Activated naive CD8-positive, alpha-beta T cell treated with anti-CD3 and anti-CD28 coated beads, Interleukin-2, amount 50 U/mL, for 16 hours (primary cell): ENCODE results near the gene ANKH.

Source experiments
- DNase-seq: peaks from one replicate; pipeline ENCODE4 v3.0.0-alpha.2; 2020; ENCODE audit warnings: low read depth, low spot score

ANKH gene

DNA sequence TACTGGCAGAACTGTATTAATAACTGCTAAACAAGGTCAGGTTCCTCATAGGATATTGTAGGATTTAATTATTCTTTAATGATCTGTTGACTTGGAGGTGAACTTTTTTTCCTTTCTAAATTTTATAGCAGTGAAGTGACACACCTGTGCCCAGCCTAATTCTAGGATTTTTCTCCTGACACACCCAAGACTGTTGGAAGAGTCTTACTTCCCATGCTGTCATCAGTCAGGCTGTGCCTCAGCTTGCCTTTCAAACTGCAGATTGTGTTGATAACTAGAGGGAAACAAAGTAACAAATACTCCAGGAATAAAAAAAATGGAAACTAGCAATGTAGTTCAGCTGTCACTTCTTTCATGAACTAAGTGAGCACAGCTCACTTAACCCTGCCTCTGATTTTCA is 185.1 kb downstream of the ANKH start:
- no peak for DNase-seq

DNA sequence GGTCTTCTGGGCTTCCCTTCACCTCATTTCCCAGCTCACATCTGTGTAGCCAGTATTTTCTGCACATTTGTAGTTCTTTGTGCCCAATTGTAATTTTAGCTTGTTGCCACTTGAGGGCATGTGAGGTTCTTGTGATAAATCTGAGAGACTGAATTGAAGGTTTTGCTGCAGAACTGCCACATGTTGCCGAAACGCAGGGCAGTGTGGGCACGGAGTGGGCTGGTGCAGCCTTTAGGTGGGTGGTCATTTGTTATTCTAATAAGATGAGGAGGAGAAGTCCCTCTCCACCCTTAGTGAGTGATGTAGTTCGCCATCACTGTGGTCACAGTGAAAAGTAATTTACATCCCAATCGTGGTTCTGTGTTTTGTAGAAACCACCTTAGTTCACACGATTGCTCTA is 185.8 kb downstream of the ANKH start:
- no peak for DNase-seq

DNA sequence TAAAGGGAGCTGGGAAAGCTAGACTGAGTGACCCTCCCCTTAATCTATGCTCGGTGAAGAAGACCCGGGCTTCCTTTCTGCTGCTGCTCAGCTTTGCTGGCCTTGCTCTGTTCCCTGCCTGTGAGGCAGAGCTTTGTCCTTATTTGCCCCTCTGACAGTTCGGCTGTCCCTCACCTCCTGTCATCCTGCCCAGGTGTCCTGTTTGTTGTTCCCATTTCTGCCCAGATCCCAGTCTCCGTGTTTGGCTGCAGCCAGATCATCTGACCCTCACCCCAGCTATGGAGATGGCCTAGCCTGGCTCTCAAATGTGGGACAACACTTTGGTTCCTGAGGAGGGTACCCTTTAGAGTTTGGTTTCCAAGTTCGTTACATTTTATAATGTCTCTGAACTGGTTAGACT is 186.8 kb downstream of the ANKH start:
- no peak for DNase-seq

DNA sequence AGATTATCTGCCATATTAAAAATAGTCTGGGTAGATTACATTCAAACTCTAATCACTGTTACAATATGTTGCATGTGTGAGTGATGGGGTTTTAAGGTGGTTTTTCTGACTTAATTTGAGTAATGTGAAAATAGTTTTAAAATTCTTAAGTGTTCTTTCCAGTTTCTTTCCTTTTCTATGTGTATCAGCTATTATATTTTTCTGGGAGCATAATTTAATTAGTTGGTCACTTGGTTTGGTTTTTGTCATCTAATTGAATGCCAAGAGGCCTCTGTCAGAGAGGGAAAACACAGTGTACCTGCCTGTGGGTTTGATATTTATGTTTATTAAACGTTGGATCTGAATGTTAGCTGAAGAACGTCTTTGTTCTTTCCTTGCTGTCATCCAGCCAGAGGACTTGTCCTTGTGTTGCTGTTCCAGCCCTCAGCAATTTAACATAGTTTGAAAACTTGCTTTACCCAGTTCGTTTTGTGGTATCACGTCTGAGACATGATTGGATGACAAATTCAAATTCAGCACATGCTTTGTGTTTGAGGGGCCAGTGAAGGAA is 187.6 kb downstream of the ANKH start:
- DNase-seq: no peak

GRCh38 chr5:14681236-14681752 is 190.3 kb downstream of the ANKH start:
- no peak for DNase-seq

DNA sequence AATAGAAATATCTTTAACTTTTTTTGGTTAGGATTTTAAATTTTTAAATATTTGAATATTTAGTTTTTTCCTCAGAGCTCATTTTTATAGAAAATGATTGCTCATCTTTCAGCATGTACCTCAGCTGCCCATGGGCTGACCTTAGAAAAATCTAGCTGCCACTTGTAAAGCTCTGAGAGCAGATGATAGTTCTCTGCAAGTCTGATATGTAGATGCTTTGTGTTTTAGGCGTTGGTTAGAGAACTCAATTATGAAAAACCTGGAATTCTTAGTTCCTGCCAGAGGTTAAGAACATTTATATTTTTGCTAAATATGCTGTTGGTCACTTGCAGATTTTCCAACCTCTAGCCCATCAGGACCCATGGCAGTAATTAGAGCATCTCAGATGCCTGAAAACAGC is 192.0 kb downstream of the ANKH start:
- DNase-seq: no peak

DNA sequence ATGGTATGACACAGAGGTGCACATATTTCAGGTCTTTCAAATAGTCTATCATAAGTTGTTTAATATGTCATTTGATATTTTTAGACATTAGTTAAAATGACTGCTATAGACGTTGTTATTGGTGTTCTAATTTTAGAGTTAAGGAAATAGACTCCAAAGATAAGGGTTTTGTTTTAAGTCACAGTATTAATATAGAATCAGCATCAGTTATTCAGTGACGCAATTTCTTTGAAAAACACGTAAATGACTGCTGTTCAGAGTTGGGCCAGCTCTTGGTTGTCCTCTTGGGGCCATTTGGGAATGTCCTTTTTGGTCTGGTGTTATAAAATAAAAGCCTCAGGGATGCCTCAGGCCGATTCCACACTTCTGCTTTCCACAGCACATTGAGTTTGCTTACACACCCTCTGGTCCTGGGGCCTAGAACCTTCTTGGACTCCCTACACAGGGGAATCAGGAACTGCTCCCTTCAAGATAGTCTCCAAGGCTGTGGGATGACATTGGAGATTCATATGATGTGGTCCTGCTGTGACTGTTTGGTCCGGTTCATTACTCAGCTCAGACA is 192.7 kb downstream of the ANKH start:
- no peak for DNase-seq

DNA sequence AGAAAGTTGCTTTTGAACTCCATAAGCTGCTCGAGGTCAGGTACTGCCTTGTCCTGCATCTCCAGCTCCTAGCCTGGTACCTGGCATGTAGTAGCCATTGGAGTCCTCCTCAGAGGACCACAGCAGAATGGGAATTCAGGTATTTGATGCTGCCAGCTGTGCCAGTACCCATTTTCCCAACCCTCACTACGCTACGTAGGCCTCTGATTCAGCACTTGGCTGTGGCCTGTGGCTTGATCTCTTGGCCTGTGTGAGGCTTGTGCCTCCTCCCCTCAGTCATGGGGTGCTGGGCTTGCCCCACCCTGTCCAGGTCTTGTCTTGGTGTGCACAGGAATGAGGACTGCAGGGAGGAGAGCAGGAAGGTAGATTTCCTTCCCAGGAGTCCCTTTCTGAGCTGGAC is 195.3 kb downstream of the ANKH start:
- no peak for DNase-seq

- no peak for DNase-seq
These were observed 195.7 kb downstream of the ANKH start for GRCh38 chr5:14675865-14676300.

- no peak for DNase-seq
These were observed 196.4 kb downstream of the ANKH start for GRCh38 chr5:14674983-14675854.

DNA sequence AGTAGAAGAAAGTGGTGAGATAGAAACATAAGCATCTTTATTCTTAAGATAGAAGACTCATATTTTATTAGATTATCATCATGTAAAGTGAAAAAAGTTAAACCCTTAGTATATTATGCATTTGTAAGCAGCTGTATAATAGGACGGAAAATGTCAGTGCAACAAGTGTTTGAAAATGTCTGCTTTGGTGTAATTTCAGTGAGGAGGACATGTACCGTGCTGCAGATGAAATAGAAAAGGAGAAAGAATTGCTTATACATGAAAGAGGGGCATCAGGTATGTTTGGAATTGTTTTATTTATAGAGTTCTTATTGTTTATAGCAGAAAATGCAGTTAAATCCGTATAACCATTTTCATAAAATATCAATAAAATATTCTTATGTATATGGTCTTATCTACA is 198.1 kb downstream of the ANKH start:
- no peak for DNase-seq

GRCh38 chr5:14672484-14673394 is 198.8 kb downstream of the ANKH start:
- DNase-seq: no peak

DNA sequence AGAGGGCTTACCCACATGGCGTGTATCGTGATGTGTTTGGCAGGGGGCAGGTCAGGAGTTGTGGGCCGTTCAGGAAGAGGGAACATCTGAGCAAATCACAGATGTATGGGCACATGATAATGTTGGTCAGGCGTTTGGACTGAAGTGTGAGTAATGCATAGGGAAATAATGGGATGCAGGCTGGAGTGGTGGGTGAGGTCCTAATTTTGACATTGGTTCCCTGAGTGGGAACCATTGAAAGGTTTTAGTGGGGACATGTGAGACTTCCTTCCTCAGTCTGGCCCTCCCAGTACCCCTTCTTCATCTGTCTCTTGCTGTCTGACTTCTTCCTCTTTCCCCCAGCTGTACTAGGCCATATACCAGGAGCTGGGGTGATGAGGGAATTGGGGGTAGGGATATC is 199.5 kb downstream of the ANKH start:
- no peak for DNase-seq

- DNase-seq: no peak
These were observed 200.2 kb downstream of the ANKH start for GRCh38 chr5:14671414-14671813.

DNA sequence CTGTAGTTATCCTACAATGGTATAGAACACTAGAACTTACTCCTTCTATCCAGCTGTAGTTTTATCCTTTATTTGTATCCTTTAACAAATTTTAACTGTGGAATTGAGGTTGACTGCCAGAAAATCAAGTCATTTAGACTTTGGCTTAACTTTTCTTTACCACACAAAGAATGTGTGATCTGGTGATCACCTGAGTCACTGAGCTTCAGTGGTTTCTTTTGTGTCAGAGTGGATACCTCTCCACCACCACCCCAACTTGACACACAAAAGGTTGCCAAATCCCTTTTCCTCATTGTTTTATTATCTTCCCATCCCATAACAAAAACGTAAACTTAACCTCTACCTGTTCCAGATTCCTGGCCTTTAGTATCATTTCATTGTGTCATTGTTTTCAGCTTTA is 201.6 kb downstream of the ANKH start:
- no peak for DNase-seq

- no peak for DNase-seq
These were observed 202.2 kb downstream of the ANKH start for GRCh38 chr5:14669415-14669814.

GRCh38 chr5:14668181-14668591 is 203.4 kb downstream of the ANKH start:
- no peak for DNase-seq

DNA sequence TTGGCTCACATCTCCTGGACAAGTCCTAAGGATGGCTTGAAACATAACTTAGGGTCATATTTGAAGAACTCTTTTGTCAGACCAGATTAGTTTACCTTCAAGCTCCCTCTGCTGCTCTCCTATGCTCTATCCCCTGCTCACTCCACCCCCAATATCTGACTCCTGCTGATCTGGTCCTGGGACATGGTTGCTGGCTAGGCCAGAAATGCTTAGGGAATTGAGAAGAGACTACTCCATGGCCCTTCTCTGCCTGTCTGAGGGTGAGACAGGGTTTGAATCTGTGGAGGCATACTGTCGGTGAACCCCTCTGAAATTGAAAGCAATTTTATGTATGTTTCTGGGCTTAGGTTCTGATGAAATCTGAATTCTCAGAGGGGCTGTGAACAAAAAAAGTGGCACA is 203.8 kb downstream of the ANKH start:
- DNase-seq: no peak

DNA sequence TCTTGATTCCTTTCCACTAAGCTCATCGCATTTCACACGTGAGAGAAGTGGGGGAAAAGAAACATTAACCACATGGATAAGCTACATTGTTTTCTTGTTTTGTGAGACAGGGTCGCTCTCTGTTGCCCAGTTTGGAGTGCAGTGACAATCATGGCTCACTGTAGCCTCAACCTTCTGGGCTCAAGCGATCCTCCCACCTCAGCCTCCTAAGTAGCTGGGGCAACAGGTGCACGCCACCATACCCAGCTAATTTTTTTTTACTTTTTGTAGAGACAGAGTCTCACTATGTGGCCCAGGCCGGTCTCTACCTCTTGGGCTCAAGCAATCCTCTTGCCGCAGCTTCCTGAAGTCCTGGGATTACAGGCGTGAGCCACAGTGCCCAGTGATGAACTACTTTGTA is 204.3 kb downstream of the ANKH start:
- no peak for DNase-seq

DNA sequence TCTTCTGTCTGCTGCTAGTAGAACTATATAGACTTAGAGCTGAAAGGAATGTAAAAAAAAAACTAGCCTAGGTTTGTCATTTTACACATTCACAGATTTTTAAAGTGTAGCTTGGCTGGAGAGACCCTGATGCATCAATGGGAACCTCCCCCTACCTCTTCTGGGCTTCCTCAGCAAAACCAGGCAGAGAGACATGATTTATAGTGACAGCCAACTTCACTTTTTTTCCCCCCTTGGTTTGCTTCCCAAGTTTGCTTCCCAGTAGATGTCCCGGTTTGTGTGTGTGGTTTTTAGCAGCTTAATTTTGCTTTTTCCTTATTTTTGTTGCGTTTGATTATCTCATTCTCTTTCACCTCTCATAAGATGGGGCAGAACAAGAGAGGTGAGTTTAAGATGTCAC is 205.2 kb downstream of the ANKH start:
- no peak for DNase-seq

GRCh38 chr5:14665949-14666348 is 205.6 kb downstream of the ANKH start:
- DNase-seq: no peak
